Peyer's patch (tissue), 4 donors: Measurements from ENCODE around the gene MYLK. TPM values are rescaled to one million over a fixed set of nuclear protein-coding genes. Genes with fewer than 3 reads are reported as not detected.

Experiments
- DNase-seq, 3 donors: peaks; one replicate each; pipeline ENCODE4 v3.0.0-alpha.2; 2017 to 2019
- H3K27ac ChIP-seq, 4 donors: fragments of 200-600 bp; sonication (generic); one replicate each; pipeline ENCODE4 v1.5.1; 2016 to 2019
- H3K27me3 ChIP-seq, 2 donors: fragments of 200-600 bp; sonication (generic); one replicate each; pipeline ENCODE4 v1.5.1; 2019
- H3K36me3 ChIP-seq, 3 donors: fragments of 200-600 bp; sonication (generic); one replicate each; pipeline ENCODE4 v1.5.1; 2016 to 2019
- H3K4me1 ChIP-seq, 4 donors: fragments of 200-600 bp; sonication (generic); one replicate each; pipeline ENCODE4 v1.5.1; 2016 to 2019
- H3K4me3 ChIP-seq, 4 donors: fragments of 200-600 bp; sonication (generic); 1 replicate in 3 of 4; 2 replicates in 1 of 4; pipeline ENCODE4 v1.5.1; 2016 to 2019; ENCODE audit warnings: mild to moderate bottlenecking in 1 of 4
- H3K9me3 ChIP-seq, 4 donors: fragments of 200-600 bp; sonication (generic); one replicate each; pipeline ENCODE4 v1.5.1; 2016 to 2019; ENCODE audit warnings: mild to moderate bottlenecking in 1 of 4
- POLR2A ChIP-seq, 2 donors: fragments of 450-650 bp; IDR thresholded peaks; one replicate each; pipeline ENCODE4 v1.5.1; 2017; ENCODE audit warnings: antibody characterized with exemption in 2 of 2, mild to moderate bottlenecking in 2 of 2, moderate library complexity in 2 of 2
- total RNA-seq, 4 donors: library from RNA; depleted of rRNA; stranded (reverse); fragments of >200 nt; gene quantifications; one replicate each; pipeline ENCODE4 v1.1.0, GENCODE V29; 2016
- TF ChIP-seq, protein P1 (sequence below), 6 experiments: fragments of 450-650 bp in 4 of 6; fragments of 200-600 bp in 2 of 6; sonication (generic) in 1 of 6; IDR thresholded peaks; one replicate each; pipeline ENCODE4 v1.5.1; 2017 to 2019; ENCODE audit warnings: antibody characterized with exemption in 6 of 6, mild to moderate bottlenecking in 3 of 6, moderate library complexity in 1 of 6

Gene MYLK
- total RNA-seq, 4 donors from 2014 or later: 81.3 to 117 (median 94.1) TPM

DNA sequence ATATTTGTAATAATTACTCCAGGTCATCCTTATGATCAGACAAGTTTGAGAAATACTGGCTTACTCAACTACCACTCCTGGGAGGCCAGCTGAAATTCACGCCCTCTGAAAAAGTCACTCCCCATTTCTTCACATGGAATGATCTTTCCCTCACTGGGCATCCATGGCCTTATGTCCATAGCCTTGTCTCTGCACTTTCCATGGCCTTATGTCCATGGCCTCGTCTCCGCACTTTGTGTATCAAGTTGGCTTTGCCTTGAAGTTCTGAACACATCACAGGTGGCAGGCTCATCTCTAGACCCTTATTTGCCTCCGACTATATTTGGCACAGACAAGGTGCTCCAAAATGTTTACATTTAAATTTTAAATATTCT, 241.2 kb downstream of the MYLK start:
- Histone ChIP-seq H3K36me3 (peaks cover 0 to 41% (median 0%) of the 10 kb centered on the region in 3 donors), H3K4me3 (no peak overlapping the region), H3K27me3 (no peaks in the 10 kb centered on the region), H3K9me3 (no peaks in the 10 kb centered on the region), H3K27ac (peak overlapping the region in 1 of 4 donors; percentile 45), H3K4me1 (no peaks in the 10 kb centered on the region)
- no peak for DNase-seq
- TF ChIP-seq, protein P1, sequence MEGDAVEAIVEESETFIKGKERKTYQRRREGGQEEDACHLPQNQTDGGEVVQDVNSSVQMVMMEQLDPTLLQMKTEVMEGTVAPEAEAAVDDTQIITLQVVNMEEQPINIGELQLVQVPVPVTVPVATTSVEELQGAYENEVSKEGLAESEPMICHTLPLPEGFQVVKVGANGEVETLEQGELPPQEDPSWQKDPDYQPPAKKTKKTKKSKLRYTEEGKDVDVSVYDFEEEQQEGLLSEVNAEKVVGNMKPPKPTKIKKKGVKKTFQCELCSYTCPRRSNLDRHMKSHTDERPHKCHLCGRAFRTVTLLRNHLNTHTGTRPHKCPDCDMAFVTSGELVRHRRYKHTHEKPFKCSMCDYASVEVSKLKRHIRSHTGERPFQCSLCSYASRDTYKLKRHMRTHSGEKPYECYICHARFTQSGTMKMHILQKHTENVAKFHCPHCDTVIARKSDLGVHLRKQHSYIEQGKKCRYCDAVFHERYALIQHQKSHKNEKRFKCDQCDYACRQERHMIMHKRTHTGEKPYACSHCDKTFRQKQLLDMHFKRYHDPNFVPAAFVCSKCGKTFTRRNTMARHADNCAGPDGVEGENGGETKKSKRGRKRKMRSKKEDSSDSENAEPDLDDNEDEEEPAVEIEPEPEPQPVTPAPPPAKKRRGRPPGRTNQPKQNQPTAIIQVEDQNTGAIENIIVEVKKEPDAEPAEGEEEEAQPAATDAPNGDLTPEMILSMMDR (IDR thresholded peaks at IDR 0.05): no peak
- TF ChIP-seq POLR2A (IDR thresholded peaks at IDR 0.05): no peak

DNA sequence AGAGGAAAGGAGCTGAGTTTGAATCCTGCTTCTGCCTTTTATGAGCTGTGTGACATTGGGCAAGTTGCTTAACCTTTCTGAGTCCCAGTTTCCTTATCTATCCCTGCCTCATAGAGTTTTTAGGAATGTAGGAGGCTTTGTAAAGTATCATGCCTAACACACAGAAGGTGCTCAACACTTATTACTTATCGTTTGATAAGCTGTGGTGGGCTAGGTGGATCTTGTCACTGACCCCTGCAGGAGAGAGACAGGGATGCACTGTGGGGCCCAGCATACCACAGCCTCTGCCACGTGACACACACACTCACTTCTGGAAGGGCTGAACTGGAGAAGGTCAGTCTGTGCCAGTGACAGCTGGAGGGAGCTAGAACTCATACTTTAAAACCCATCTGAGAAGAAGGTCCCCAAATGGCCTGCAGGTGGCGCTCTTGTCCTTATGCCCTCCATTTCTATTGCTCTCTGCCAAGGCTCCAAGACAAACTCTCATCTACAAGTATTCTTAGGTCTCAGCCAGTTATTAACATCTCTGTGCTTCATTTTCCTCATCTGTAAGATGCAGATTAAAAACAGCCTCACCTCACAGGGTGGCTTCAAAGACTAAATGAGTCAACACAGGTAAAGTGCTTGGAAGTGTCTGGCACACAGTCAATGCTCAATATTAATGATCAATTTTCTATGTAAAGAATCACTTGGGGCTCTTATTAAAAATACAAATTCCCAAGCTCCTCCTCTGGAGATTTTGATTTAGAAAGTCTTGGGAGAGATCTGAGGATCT, 241.8 kb downstream of the MYLK start:
- H3K4me3 ChIP-seq: no peak overlapping the region
- no peaks in the 10 kb centered on the region for H3K4me1 ChIP-seq
- no peaks in the 10 kb centered on the region for H3K27me3 ChIP-seq
- no peaks in the 10 kb centered on the region for H3K9me3 ChIP-seq
- peak; percentile 55 to 87 (median 74) for DNase-seq
- H3K36me3 ChIP-seq: peaks cover 0 to 42% (median 0%) of the 10 kb centered on the region in 3 donors
- H3K27ac ChIP-seq: peak overlapping the region in 1 of 4 donors; percentile 72
- TF ChIP-seq POLR2A (IDR thresholded peaks at IDR 0.05): no peak
- TF ChIP-seq, protein P1 (IDR thresholded peaks at IDR 0.05): peak in 5 of 6 experiments; percentile 20 to 84 (median 75)

DNA sequence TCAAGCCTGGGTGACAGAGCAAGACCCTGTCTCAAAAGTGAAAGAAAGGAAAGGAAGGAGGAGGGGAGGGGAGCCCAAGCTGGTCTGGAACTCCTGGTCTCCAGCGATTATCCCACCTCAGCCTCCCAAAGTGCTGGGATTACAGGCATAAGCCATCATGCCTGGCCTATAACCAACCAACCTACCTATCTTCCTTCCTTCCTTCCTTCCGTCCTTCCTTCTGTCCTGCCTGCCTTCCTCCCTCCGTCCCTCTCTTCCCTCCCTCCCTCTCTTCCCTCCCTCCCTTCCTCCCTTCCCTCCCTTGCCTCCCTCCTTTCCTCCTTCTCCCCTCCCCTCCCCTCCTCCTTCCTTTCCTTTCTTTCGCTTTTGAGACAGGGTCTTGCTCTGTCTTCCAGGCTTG, 242.6 kb downstream of the MYLK start:
- peaks cover 0 to 2% (median 0%) of the 10 kb centered on the region in 4 donors for H3K4me1 ChIP-seq
- DNase-seq: no peak
- peak overlapping the region in 1 of 4 donors; percentile 72 for H3K27ac ChIP-seq
- TF ChIP-seq POLR2A (IDR thresholded peaks at IDR 0.05): no peak
- TF ChIP-seq, protein P1 (IDR thresholded peaks at IDR 0.05): no peak
- H3K4me3 ChIP-seq: no peak overlapping the region
- H3K9me3 ChIP-seq: no peaks in the 10 kb centered on the region
- H3K36me3 ChIP-seq: peaks cover 0 to 36% (median 0%) of the 10 kb centered on the region in 3 donors
- H3K27me3 ChIP-seq: no peaks in the 10 kb centered on the region

DNA sequence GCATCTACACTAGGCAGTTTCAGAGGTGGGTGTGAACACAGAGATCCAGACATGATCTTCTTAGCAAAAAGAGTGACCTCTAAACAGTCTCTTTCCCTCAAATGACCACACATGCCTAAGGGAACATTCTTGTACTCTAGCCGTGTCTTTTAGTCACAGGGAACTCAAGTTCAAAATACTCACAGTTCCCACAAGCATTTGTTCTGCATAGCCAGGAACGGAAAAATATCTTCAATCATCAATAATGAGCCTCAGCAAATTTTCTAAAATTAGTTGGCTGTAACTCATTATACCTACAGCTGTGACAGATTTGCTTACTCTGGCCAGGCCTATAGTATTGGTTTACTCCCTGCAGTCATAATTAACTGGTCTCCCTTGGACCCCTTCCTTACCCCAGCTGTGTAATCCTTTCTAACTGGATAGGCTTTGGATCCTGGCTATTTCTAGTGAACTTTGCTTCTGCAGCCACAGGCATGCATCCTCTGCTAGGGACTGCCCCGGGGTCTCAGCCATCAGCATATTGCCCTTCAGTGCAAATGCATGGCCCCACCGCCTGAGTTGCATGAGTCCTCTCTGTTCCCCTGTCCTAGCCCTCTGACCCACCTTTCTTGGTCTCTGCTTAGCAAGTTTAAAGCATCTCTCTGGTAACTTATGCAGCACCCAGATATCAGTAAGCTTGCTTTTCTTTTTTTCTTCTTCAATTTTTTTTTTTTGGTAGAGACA, 243.2 kb downstream of the MYLK start:
- peaks cover 0 to 30% (median 0%) of the 10 kb centered on the region in 3 donors for H3K36me3 ChIP-seq
- TF ChIP-seq, protein P1 (IDR thresholded peaks at IDR 0.05): no peak
- TF ChIP-seq POLR2A (IDR thresholded peaks at IDR 0.05): no peak
- no peaks in the 10 kb centered on the region for H3K27me3 ChIP-seq
- peaks cover 0 to 7% (median 0%) of the 10 kb centered on the region in 4 donors for H3K4me1 ChIP-seq
- no peak overlapping the region for H3K4me3 ChIP-seq
- no peak for DNase-seq
- no peaks in the 10 kb centered on the region for H3K9me3 ChIP-seq
- H3K27ac ChIP-seq: peak overlapping the region in 1 of 4 donors; percentile 72

DNA sequence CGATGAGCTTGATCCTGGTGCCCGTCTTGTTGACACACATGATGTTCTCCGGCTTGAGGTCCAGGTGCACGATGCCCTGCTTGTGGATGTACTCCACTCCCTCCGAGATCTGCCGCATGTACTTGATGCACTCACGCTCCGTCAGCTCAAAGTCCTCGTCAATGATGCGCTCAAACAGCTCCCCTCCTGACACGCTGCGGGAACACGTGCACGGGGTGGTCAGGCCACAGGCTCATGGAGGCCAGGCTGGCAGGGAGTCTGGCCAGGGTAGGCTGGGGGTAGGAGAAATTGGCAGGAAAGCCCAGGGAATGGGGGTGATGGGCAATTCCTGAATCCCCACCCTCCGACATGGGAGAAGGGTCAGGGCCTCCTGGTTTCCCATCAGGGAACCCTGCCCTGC, 243.8 kb downstream of the MYLK start:
- no peak overlapping the region for H3K4me3 ChIP-seq
- DNase-seq: peak in 1 of 3 donors; percentile 39
- peaks cover 0 to 7% (median 0%) of the 10 kb centered on the region in 4 donors for H3K4me1 ChIP-seq
- peak overlapping the region in 1 of 4 donors; percentile 72 for H3K27ac ChIP-seq
- TF ChIP-seq, protein P1 (IDR thresholded peaks at IDR 0.05): no peak
- no peak for TF ChIP-seq POLR2A (IDR thresholded peaks at IDR 0.05)
- H3K9me3 ChIP-seq: no peaks in the 10 kb centered on the region
- peaks cover 0 to 24% (median 0%) of the 10 kb centered on the region in 3 donors for H3K36me3 ChIP-seq
- no peaks in the 10 kb centered on the region for H3K27me3 ChIP-seq
